HG03097 (cell line): ENCODE measurements around the gene CDKN1B.
"Not testable (repeated sequence)": the region's sequence is repeated elsewhere in the genome, so short reads cannot be mapped to it uniquely, and the experiment has no call there.

Source experiments
- ATAC-seq: cut with Tn5 transposase; IDR thresholded peaks from one replicate; pipeline ENCODE4 v1.9.1; 2021; ENCODE audit not compliant: unreplicated experiment, low FRiP score

The CDKN1B gene

DNA sequence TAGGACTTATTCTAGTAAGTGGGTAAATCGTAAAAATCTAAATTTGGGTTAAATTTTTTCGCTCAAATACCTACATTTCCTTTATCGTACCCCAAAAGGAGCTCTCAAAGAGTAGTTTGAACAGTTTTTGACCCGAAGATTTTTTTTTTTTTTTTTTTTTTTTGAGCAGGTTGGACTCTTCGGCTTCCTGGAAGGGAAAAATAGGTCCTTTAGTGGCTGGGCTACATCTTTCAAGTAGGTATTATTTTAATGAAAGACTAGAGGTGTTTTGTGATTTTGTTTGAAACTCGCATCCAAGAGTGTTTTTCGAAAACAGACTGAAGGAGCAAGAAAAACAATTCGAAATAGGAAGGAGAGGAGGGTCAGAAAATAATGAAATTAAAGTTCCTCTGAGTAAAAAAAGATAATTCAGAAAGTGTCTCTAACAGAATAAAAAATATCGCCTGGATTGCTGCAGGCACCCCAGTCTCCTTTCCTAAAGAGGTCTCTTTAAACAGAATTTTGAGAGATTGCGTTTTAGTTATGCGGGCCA lies 6.0 kb downstream of the CDKN1B start:
- ATAC-seq: no peak

DNA sequence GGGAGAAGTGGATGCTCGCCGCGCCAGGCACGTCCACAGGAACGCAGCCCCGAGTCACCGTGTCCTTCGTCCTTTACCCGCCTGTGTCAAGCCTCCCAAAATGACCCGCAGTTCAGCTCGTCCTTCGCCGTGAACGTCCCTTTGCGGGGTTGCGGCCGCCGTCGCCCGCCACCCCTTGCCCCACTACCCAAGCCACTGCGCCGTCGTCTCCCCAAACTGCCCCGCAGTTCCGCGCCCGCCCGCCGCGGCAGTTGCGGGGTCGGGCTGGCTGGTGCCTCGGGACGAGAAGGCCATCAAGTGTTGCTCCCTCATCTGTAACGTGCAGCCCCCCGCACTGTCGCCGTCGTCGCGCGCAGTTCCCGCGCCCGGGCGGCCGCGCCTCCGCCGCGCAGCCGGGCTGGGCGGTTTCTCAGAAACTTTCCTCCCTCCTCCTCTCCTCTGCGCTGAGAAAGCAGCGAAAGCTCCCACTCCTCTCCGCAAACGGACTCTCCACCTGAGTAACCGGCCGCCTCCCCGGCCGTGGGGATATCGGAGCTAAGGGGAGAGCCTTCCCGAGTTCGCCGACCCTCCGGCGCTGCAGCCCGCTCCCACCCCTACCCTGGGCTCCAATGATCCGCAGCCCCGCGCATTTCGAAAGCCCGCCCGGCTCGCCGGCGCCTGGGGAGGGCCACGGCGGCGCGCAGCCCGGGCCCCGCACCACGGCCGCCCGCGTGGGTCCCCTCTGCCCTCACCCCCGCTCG lies 6.7 kb downstream of the CDKN1B start:
- ATAC-seq: no peak

DNA sequence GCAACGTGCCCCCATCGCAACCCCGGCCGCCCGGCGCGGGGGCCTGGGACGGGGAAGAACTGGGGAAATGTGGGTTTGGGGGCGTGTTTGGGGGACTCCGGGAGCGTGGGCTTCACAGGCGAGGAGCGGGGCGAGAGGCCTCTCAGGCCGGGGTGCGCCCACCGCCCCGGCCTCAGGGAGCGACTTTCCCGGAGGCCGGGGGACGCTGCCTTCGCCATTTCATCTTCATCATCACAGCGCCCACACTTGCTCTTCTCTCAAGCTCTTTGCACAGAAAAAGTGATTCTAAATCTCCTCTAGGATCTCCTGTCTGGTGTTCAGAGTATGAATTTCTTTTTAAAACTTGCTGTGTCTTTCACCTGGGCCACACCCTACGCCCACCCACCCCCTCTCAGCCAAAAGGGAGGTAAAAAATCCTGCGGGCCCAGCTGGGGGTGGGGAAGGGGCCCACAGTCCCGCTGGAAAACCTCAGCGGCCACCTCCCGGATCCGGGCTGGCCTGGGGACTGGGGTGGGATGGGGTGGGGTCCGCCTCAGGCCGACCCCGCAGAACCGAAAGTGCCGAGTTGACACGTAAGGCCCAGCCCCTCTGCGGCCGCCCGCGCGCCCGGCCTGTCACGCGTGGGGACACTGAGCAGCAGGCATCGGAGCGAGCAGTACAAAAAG lies 7.4 kb downstream of the CDKN1B start:
- ATAC-seq: no peak

DNA sequence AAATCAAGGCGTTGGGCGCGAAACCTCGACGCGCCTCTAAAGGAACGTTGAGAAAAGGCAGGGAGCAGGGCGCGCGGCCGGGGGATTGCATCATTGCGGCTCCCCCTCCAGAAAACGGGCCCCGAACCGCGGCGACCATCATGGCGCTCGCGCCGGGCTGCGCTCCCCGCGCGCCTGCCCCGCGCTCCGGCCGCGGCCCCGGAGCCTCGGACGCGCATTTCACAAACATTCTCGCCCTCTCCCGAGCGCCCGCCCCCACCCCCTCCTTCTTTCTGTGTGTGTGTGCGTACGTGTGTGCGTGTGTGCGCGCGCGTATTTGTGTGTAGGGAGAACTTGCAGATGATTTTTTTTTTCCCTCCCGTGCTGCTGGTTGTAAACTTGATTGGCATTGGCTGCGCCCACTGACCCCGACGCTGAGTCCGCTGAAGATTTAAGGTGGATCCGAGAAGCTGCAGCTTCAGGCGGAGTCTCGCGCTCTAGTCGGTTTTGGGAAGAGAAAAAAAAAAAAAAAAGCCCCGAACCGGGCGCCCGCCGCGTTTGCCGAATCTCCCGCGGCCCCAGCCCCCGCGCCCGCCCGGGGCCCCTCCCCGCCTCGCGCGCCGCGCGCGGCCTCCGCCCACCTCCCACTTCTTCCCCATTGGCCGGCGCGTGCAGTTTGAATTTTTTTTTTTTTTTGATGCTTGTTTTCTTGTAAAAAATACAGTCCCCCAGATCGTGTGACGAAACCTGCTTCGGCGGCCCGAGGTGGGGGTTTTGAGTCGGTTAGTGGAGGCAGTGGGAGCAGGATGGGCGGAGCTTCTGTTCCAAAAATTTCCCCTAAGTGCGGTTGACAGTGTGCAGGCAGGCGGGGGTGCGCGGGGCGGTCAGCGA lies 8.2 kb downstream of the CDKN1B start:
- peak; percentile 46 for ATAC-seq

DNA sequence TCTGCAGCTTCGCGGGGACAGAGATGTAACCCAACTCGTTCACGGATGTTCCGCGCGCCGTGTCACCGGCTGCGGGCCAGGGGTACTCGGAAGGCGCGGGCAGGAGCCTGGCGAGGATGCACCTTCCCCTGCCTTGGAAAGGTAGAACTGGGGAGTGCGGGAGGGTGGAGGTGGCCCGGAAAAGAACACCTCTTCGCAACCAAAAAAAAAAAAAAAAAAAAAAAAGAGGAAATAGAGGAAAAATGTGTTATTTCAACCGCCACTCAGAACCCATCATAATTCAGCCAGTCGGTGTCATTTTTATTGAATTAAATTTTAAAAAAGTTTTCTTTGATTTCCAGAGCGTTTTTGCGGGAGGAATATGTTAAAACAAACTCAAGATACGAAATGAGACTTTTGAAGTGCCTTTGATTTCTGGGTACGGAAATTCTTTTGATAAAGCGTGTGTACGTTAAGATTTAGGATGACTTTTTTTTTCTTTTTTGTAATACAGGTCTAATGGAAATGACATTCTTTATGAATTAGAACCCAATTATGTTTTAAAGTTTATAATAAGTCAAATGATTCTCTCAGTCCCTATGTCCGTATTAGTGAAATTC lies 8.9 kb downstream of the CDKN1B start:
- no peak for ATAC-seq

DNA sequence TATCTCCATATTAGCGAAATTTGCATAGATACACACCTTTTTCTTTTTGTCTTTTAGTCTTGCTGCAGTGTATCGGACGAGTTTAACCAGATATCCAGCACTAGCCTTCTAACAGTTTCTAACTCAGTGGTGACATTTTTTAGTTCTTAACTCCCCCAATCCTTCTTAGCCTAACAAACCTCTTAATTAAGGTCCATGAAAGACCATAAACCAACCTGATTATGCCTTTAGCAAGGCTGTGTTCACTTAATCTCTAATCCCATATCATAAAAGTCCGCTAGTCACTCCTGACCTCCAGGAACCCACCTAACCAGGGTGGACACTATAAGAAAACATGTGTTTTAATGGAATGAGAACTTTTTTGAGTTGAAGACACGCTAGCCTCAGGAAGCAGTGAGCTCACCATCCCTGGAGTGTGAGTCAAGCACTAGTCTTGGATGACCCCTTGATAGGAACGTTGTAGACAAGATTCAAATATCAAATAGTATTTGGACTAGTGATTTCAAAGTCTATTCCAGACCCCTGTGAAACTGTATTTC lies 9.5 kb downstream of the CDKN1B start:
- ATAC-seq: no peak

DNA sequence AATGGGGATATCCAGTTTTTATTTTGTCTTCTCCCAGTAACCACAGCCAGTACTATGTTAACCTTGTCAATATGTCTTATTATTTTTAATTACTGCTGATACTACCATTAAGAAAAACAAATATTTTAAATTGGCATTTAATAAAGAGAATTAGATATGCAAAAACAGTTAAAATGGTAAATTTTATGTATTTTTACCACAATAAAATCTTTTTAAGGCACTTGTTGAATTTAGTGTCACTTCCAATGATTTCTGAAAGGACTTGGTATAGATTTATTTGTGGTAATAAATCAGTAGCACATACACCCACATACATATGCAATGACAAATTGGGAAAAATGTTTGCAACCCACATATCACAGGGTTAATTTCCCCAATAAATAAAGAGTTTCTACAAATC lies 14.0 kb downstream of the CDKN1B start:
- no peak for ATAC-seq

DNA sequence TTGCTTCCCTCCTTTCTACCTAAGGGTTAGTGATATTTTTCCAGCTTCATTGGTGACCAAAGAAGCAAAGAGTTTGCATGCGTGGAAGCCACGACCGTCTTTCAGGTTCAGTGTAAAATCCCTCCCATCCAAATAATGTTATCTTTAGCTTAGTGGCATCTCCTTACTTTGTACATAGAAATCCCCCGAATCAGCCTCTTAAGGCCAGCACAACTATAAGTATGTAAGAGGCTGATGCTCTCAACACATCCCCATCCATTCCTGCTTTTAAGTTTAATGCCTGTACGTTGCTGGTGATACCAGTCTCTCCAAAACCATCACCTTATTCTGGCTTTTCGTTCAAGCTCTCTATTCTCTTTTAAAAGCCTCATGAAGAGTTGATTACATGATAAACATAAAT lies 14.6 kb downstream of the CDKN1B start:
- no peak for ATAC-seq

DNA sequence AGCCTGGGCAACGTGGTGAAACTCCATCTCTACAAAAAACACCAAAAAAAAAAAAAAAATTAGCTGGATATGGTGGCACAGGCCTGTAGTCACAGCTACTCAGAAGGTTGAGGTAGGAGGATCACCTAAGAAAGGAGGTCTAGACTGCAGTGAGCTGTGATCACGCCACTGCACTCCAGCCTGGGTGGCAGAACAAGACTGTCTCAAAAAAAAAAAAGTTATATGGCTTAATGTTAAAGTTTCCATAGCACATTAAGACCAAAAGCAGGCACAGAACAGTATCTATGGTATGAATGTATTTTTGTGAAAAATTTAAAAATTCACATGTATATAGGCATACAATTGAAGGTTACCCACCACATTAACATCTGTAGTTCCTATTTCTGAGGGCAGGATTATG lies 15.9 kb downstream of the CDKN1B start:
- ATAC-seq: no peak

DNA sequence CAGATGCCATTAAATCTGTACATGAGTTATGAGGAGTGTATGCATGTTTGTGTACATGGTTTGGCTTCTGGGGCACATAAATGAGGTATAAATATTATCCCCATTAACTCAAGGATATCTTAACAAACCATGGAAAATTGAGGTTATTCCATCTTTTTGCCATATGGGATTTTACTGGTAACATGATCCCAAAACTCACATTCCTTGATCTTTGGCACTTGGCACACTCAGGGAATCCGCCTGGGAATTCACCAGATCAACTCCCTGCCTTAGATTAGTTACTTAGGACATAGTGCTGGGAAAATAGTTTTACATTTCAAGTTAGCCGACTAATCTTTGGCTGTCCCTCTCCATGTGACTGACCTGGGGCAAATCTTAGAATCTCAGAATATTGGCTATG lies 16.9 kb downstream of the CDKN1B start:
- ATAC-seq: no peak

DNA sequence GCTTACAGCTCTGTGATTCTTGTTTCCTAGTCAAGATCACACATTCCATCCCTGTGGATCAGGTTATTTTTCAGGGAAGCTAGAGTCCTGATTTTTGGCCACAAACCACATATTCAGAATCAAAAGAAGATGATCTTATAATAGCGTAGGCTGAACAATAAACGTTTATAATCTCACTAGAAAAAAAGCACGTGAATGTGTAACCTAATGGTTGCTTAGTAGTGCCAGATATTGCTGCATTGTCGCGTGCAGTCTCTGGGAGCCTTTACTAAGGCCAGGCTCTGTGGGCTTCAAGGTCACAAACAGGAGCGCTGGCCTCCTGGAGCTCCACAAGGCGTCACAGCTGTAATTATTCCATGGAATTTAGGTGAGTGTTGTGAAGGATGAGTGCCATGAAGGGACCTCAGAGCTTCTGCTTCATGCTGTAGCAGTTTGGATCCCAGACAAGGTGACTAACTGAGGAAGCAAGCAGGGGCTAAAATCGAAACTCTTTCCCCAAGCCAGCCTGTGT lies 17.4 kb downstream of the CDKN1B start:
- no peak for ATAC-seq

DNA sequence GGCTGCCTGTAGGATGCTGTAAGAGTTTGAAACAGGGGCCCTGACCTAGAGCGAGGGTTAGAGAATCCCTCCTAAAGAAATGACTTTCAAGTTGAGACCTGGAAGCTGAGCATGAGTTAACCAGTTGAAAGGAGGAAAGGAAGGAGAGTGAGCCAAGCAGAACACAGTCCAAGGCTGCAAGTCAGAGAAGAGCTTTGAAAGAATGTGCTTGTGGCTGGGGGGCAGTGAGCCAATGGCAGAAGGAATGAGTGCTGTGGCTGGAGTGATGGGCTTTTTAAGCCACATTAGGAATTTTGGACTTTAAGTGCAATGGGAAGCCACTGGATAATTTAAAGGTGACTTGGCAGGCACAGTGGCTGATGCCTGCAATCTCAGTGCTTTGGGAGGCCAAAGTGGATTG lies 18.1 kb downstream of the CDKN1B start:
- no peak for ATAC-seq

DNA sequence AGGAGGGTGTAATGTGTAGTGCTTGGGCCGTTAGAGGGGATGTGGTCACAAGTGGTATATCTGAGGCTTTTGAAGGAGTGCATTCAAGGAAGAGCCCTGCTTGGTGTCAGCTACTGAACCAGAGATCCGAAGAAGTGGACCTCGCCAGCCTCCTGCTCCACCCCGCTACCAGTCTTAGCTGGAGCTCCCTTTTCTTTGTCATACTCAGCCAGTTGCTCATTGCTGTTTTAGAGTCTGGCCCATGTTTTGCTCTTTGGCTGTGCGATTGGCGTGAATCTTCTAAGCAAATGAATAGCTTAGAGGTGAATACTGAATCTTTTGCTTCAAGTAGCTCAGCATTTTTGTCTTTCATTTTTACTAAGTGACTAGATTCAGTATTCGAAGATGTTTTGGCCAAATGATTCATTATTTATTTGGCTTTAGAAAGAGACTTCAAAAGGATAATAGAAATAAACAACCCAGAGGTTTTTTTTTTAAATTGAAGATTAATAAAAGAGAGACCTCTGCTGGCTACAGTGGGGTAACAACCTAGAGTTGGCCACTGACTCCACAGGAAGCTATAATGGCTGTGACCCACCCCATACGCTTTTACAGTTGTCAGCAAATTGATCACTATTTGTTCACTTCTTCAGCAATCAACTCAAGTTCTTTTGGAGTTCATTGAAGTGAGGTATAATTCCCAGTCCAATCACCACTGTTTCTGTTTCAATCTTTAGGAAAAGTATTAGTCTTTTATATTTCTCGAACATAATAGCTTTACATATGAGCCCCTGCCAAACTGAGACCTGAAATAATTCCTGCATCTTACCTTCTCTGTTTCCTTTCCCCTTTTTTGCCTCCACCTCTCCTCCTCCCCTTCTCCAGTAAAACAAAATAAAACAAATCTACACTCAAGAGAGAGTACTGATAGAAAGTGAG lies 19.9 kb downstream of the CDKN1B start:
- ATAC-seq: peak; percentile 63

DNA sequence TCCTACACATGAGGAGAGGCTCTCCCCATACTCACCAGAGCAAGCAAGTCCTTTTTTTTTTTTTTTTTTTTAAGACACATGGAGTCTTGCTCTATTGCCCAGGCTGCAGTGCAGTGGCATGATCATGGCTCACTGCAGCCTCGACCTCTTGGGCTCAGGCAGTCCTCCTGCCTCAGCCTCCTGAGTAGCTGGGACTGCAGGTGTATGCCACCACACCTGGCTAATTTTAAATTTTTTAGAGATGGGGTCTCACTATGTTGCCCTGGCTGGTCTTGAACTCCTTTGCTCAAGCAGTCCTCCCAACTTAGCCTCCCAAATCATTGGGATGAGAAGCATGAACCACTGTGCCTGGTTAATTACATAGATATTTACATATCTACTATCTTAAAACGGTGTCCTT lies 21.0 kb downstream of the CDKN1B start:
- not testable (repeated sequence) for ATAC-seq

DNA sequence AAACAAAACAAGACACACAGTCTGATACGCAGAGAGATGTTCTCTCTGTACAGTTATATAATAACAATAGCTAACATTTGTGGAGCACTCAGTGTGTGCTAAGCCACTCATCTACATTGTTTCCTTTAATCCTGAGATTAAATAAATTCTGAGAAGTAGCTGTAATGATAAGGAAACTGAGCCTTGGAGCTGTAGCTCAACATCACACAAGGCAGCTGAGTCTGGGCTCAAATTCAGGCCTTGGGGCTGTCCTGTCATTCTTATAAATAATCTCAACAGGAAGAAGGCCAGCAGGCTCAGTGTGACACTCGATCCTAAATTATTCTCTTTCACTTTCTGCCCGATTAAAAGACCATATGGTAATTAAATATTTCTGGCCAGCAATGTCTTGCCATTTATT lies 24.5 kb downstream of the CDKN1B start:
- ATAC-seq: no peak

DNA sequence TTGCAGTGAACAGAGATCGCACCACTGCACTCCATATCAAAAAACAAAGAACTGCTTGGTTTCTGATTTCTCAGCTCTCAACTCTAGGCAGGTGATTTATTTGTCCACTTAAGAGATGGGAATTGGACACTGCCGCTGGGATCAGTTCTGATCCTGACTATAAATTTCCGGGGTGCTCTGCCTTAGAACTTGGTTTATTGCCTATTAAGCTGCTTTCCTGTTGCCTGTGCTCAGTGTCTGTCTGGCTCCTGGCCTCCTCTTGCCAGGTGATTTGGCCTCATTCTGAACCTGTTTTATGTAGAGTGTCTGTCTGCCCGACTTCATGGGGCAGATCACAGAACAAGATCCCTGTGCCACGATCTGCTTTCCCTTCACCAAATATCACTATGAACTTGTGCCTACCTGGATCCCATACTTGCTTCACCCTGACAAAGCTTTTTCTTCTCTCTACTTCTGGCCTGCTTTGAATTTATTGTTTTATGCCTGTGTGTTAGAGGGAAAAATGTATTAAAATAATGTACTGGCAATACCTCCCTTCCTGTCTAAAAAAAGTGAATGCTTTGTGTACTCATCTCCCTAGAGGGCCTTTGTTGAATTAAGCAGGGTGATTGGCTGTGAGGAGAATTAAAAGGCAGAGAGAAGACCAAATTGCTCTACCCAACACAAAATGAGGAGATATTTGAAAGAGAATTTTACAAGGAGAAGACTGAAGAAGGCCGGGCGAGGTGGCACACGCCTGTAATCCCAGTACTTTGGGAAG lies 27.6 kb downstream of the CDKN1B start:
- no peak for ATAC-seq

DNA sequence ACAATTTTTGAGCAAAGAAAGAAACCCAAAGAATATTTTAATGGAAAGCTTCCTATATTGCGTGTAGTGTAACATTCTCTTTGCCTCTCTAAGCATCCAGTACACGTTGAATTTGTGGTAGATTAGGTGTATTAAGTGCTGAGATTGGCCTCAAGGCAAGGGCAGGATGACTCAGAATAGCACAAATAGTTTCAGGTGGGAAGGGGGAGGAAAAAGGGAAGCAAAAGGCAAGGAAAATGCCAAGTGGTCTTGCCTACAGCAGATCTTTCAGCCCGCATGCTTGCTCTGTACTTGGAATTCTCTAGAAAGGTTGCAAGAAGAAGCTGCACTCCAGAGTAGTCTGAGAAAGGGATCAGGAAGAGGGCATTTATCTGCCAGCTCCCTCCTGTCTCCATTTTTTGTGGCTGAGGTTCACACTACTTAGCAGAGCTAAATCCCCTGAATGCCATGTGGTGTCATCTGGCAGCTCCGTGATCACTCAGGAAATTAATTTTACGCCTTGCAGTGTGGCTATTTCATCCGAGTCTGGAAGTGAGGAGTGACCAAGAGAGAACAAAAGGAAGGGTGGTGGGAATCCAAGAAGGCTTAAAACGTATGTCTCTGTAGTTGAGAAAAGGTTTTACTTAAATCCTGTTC lies 28.5 kb downstream of the CDKN1B start:
- ATAC-seq: no peak

DNA sequence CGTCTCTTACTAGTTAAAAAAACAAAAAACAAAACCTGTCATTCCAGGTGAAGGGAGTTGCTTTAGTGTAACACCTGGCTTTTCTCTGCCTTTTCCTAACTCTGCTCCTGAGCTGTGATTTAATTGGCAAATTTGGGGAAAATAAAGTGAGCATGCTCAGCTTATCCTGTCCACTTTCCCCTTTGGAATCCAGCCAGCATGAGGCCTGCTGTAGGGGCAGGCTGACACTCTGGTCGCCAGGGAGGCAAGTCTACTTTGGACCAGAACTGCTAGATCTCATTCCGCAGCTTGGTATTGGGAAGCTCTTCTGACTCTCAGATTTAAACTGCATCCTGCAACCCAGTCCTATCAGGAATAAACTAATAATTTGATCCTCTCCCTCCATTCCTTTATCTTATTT lies 30.1 kb downstream of the CDKN1B start:
- no peak for ATAC-seq
